22Rv1 (cell line): ENCODE results near the gene AKT1S1.

Experiments used
- H3K27ac ChIP-seq: fragments of 450-650 bp; 2 replicates; pipeline ENCODE4 v1.5.1; 2017
- CTCF ChIP-seq: fragments of 450-650 bp; IDR thresholded peaks from 2 replicates; pipeline ENCODE4 v1.5.1; 2017; ENCODE audit warnings: mild to moderate bottlenecking
- ZFX ChIP-seq: fragments of 450-650 bp; IDR thresholded peaks from 2 replicates; pipeline ENCODE4 v1.6.1; 2017; ENCODE audit warnings: antibody characterized with exemption, borderline replicate concordance

The AKT1S1 gene

GRCh38 chr19:49891393-49891792 is 14.2 kb upstream of the AKT1S1 start:
- H3K27ac ChIP-seq, result no peak overlapping the region
- no peak for TF ChIP-seq CTCF
- no peak for TF ChIP-seq ZFX

DNA sequence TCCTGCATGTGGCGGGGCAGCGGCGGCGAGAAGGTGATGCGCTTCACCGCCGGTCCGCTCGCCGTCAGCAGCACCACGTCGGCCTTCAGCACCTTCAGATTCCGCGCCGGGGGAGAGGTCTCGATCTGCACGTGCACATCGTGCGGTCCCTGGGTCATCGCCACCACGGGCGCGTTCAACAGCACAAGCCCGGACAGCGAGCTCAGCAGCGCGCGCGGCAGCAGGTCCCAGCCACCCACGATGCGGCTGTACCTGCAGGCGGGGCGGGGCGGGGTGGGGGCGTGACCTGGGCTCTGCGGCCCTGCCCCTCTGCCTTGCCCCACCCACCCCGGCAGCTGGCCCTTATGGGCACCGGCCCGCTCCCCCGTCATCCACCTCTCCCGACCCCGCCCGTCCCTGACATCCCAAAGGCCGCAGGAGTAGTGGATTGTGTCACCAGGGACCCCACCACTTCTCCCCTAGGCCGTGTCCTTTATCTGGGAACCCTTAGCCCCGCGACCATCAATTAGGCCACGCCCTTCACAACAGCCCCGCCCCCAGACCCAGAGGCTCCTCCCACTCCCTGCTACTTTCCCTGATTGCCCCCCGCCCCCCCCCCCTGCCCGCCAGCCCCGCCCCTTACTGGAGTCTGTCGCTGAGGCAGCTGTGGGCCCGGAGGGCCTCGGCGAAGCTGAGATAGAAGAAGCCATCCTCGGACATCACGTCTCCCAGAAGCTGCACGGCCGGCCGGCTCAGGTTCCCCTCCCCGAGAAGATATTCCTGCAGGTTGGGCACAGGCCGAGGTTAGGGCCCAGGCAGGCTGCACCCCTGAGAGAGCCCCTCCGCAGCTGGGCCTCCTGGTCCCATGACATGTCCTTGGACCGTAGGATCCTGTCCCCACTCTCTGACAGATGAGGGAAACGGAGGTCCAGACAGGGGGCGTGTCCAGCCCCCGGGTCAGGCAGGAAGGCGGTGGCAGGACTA is 13.5 kb upstream of the AKT1S1 start:
- H3K27ac ChIP-seq, result peak overlapping the region; percentile 89

DNA sequence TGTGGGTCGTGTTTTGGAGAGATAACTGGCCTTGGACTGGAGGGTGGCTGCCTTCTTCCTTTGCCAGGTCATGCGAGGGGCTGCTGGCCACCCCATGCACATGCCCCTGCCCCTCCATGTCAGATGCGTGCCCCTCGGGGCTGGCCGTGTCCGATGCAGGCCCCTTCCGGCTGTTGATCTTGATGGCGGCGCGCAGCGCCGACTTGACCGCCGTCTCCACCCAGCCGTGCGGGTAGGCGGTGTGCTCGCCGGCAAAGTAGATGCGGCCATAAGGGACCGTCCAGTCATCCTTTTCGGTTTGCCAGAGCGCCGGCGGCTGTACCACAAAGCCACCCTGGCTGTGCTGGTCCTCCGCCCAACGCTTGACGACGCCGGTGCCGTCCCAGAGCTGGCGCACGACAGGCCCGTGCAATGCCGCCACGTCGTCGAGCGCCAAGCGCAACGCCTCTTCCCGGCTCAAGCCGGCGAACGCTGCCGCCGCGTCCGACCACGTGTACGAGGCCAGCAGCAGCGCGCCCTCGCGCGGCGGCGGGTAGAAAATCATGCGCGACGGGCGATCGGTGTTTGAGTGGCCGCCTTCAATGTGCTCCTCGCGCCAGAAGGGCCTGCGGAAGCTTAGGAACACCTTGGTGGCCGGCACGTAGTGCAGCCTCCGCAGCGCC is 12.7 kb upstream of the AKT1S1 start:
- H3K27ac ChIP-seq, result peak overlapping the region; percentile 89
- peak; percentile 97 for TF ChIP-seq CTCF
- no peak for TF ChIP-seq ZFX

More for the DNA sequence above, 13.5 kb upstream of the AKT1S1 start:
- peak; percentile 78 for TF ChIP-seq CTCF
- no peak for TF ChIP-seq ZFX

DNA sequence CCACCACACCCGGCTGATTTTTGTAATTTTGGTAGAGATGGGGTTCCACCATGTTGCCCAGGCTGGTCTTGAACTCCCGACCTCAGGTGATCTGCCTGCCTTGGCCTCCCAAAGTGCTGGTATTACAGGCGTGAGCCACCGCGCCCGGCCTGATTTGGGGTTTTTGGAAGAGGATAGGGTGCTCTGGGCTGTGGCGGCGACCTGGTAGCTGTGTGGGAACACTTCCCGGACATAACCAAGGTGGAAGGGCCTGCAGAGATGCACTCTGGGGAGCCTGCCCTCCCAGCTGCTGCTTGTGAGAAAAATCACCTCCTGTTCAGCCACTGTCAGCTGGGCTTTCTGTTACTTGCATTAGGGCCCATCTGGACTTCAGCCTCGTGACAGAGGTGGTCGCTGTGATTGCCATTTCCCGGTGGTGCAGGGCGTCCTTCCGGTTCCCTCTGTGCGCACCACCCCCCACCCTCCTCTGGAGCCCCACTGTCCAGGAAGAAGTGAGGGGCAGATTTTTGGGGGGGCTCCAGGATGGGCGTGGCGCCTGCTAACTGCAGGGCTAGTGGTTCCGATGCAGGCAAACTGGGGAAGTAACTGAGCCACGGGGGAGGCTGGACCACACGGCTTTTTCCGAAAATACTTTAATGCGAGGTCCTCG is 12.0 kb upstream of the AKT1S1 start:
- H3K27ac ChIP-seq, result peak overlapping the region; percentile 89
- TF ChIP-seq ZFX, result no peak
- TF ChIP-seq CTCF, result no peak

DNA sequence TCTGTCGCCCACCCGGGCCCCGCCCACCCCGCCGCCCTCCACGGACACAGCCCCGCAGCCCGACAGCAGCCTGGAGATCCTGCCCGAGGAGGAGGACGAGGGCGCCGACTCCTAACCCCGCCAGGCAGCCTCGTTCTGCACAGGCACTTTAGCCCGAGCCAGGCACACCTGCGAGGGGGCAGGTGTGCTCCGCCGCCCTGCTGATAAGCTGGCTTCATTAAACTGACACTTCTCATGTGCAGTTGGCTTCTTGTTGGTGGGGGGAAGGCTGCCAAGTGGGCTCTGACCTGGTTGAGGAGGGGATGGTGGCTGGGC is 11.3 kb upstream of the AKT1S1 start:
- TF ChIP-seq ZFX (no peak), CTCF (no peak)
- H3K27ac ChIP-seq, result no peak overlapping the region

- TF ChIP-seq CTCF (no peak), ZFX (no peak)
These were observed 10.7 kb upstream of the AKT1S1 start for GRCh38 chr19:49887665-49888509.

More at GRCh38 chr19:49887665-49888509, 10.7 kb upstream of the AKT1S1 start:
- no peak overlapping the region for H3K27ac ChIP-seq
